DMS153 treated with DMSO at 0.1 percent for 48 hours (cell line): Measurements from ENCODE around the gene SPOCK1.
A peak's percentile ranks its signal among the peaks of the same experiment; 100 is the strongest.
"Not testable (repeated sequence)": the region's sequence is repeated elsewhere in the genome, so short reads cannot be mapped to it uniquely, and the experiment has no call there.

Experiments
- DNase-seq: peaks from one replicate; lab custom pipeline; 2025; ENCODE audit not compliant: unreplicated experiment; lab: John Stamatoyannopoulos, UW

SPOCK1 gene

DNA sequence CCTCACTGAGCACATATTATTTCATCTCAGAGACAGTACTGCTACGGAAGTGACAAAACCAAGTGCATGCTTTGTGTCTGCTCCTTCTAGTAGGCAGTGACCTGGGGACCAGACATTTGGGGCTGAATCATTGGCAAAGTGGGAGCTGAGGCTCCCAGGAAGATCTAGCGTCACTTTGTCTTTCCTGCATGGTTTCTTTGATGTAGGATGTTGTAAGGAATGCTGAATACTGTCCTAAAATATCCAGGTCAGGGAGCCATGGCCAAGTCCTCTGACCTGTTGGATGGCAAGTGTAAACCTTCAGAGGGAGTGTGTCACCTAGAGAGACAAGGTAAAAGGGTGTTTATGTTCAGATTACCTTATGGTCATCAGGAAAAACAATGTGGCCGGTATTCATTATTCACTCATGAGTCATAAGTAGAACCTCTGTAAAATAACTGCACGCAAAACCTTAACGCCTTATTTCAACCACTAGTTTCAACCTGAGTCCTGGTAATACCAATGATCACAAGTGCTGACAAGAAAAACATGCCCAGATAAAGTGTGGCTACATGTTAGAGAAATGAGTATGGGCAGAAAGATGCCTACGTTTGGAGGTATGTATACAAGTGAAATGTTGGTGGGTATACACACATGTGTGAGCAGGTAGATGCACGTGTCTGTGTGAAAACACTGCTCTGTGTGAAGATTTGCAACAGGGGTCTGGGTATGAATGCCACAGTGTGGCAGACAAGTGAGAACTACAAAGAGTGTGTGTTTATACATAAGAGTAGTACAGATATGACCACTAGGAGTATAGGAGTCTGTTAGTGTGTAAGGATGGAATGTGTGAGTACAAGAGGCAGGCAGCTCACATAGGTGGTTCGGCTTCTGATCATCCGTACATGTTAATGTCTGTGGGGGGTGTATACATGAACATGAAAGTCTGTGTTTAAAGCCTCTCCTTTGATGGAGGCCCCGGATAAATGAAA is 263.9 kb downstream of the SPOCK1 start:
- DNase-seq, result no peak

DNA sequence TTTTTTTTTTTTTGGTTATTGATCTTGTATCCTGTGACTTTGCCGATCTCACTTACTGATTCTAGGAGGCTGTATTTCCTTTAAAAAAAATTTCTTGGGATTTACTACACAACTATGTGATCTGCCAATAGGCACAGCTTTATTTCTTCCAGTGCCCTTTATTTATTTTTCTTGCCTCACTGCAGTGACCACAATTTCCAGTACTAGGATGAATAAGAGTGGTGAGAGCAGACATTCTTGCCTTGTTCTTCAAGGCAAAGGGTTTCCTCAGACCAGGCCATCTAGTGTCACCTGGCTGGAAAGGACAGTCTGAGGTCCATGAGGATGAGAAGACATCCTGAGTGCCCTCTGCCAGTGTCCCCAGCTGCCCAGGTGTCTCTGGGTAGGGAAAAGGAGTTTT is 265.4 kb downstream of the SPOCK1 start:
- no peak for DNase-seq

DNA sequence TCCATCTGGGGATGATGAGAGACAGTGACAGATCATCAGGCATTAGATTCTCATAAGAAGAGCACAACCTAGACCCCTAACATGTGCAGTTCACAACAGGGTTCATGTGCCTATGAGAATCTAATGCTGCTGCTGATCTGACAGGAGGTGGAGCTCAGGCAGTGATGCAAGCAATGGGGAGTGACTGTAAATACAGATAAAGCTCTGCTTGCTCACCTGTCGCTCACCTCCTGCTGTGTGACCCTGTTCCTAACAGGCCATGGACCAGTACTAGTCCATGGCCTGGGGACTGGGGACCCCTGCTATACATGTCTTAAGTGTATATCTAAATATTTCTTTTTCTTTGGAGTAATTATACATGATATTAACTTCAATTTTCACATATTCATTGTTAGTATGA is 265.8 kb downstream of the SPOCK1 start:
- not testable (repeated sequence) for DNase-seq

DNA sequence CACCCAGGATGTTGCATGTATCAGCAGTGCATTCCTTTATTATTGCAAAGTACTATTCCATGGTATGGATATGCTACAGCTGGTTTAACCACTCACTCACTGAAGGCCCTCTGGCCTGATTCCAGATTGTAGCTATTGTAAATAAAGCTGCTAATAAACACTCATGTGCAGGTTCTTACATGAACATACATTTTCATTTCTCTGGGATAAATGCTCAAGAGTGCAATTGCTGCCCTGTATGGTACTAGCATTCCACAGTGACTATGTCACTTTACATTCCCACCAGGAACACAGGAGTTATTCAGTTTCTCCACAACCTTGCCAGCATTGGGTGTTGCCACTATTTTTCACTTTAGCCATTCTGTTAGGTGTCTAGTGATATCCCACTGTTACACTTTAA is 267.6 kb downstream of the SPOCK1 start:
- peak; percentile 32 for DNase-seq

DNA sequence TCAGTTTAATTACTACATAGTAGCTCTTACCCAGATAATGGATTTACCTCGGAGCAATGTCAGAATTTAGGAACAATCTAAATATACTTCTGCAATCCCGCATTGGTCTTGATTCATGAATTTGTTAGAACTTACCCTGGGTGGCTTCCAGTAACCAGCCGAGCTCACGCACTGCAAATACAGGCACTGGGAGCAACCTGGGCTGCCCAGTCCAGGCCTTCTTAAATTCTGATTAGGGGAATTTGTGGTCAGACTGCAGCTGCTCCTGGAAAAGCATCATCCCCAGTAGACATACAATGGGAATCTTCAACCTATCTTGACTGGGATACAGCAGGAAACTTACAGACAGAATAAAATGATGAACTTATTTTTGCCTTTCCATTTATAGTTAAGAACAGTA is 270.3 kb downstream of the SPOCK1 start:
- DNase-seq, result no peak

DNA sequence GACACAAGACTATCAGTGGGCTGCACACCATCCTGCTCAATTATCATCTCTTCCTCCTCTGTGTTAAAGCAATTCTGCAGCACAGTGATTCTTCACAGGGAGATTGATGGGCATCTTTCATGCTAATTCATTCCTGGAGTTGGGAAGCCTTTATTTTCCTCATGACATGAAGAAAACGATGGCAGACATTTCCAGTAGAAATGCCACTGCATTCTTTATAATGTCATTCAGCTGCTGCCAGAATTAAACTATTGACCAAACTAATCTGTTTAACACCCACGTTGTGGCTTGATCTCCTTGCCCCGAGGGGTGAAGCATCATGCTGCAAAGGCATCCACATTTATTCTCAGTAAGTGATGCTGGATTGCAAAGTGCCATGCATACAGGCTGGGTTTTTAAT is 273.0 kb downstream of the SPOCK1 start:
- DNase-seq, result no peak

DNA sequence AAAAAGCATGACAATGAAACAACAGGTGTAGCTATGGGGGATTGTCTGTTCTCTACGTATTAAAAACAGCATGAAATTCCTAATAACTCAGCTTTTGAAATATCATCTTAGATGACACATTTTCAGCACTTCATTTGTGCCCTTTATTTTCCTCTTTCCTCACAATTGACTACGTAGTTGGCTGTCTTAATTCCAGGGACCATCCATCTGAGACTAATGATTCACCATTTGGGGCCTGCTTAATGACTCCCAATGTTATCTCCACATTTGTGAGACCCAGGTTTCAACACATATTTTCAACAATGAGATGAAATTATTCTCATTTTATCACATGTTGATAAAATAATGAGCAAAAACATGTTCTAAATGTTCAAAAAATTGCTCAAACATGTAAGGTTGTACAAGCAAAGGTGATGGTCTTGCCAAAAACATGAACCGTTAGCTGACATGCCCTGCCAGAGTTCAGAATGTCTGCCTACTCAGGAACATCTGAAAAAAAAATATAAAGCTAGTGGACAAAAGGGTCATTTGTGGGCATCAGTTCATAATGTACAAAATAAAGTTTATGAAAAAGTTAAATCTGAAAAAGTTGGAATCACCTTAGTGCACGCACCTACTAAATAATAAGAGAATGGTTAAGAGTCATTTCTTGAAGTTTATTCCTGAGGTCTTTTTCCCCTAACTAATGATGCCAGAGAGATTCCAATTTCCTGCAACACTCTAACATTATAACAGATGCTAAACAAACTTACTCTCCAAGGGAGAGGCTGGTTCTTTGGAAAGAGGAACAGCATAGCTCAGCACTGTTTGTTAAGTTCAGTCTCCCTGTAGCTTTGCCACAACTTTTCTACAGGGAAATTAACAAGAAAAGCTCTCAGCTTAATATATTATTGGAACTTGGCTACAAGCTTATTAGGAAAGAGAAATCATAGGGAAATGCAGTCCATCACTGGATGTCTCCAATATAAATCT is 275.5 kb downstream of the SPOCK1 start:
- DNase-seq, result no peak

DNA sequence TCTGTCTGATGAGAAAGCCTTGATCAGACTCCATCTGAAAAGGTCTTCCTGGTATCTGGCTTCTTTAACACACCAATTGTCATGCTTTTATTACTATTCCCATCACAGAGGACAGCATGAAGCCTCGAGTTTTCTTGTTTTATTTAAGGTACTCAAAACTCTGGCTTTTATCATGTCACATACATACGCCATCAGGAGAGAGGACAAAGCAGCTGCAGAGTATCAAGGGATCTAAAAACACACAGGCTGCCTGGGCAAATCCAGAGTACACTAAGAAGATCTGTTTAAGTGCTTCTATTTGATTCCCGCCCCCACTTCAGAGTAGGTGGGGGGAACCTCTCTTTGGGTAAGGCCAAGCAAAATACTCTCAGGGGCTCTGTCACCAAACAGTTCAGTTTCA is 277.2 kb downstream of the SPOCK1 start:
- no peak for DNase-seq

DNA sequence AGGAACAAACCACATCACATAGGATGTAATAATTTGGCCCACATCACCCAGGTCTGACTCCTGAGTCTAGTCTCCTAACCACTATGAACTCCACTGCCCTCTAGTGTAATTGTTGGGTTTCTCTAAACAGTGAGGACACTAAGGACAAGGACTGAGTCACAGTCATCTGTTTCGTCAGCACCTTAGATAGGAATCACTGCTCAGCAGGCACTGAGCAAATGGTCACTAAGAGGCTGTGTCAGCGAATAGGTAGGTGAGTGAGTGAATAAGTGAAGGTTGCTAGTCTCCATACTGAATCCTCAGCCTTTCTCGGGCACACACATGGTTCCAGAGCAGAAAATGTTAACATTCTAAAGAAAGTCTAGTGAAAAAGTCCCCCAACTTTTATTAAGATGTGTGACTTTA is 278.6 kb downstream of the SPOCK1 start:
- no peak for DNase-seq

DNA sequence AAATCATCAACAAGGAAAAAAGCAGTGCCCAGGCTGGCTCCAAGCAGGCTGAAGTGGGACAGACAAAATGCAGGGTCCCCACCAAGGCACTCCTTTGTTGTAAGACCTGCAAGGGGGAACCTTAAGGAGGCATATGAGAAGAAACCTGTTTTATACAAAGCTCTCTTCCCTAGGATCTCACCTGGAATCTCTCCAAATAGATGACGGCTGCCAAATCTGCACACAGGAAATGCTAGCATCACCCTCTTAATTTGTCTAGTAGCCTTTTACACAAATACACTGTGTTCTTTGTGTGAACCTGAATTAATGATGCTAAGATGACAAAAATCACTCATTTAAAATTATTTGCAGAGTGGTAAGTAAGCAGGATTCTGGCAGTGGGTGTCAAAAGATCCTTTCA is 280.2 kb downstream of the SPOCK1 start:
- DNase-seq, result peak; percentile 7

DNA sequence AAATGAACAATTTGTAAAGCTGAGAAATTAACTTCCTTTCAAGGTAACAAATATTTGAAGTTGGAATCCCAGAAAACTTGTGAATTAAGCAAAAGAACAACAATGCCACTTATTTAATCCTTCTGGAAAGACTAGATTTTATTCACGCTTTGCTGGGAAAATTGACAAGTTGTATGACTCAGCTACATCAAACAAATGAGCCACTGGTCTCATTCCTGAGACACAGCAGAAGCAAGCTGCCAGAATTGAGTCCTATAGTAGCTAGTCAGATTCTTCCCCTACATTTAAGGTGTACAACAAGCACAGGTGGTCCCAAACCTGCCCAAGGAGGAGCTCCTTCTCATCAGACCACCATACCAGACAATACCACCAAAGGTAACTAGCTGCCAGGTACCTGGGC is 280.7 kb downstream of the SPOCK1 start:
- DNase-seq, result no peak

DNA sequence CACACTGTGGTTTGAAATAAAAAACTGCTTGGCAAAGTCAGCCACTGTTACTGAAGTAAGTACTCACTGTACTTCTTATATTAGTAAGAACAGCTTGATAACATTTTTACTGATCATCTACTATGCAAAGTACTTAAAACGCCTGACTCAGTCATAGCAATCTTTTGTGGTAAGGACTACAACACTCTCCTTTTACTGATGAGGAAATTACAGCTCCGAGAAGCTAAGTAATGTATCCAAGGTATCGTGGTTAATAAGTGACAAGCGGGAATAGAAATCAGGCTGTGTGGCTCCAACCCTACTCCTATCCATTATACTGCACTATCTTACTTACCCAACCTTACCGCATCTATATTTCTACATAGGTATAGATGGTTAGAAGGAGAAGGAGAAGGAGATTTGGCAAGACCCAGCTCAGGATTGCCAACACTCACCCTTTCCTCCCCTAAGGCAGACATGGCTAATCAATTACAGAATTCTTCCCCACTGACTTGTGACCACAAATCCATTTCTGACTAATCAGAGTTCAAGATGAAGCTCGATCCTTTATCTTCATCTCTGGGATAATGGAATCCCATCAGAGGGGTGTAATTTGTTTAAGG is 281.4 kb downstream of the SPOCK1 start:
- no peak for DNase-seq

DNA sequence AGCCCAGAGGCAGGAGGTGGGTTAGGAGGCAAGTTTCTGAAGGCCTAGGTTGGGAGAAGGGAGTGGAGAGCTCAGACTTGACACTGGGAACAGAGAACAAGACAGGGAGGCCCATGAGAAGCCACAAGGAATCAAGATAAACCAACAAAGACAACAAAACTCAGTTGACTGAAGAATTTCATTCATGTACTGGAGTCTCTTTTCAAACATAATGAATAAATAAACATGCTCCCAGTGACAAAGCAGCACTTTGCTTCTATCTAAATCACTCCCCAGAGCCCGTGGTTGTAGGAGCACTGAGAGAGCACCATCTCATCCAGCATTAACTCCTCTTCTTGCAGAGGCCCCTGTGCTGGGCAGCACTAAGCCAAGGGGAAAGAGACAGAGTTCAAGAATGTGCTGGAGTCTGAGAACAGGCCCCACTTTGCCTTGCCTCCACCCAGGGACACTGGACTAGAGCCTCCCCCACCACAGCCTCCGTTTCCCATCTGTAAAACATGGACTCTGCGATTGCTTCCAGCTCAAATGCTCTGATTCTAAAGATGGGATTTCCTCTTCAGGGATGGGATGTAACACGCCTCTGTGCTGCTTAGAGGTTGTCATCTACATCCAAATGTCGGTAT is 282.0 kb downstream of the SPOCK1 start:
- DNase-seq, result no peak

DNA sequence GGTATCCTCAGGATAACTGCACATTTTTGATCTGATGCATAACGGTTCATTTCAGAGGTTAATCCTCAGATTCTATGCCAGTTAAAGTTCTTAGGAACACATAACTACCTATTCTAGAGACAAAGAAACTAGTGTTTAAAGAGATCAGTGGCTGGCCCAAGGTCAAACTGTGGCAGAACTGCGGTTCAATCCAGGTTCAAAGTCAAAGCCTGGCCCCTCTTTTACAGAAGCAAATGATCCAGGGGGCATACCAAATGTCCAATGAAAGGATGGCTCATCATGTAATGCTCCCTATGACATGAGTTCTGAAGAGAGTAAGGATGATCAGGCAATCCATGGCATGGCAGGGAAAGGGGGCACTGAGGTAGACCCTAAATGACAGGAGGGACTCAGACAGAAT is 283.3 kb downstream of the SPOCK1 start:
- no peak for DNase-seq

DNA sequence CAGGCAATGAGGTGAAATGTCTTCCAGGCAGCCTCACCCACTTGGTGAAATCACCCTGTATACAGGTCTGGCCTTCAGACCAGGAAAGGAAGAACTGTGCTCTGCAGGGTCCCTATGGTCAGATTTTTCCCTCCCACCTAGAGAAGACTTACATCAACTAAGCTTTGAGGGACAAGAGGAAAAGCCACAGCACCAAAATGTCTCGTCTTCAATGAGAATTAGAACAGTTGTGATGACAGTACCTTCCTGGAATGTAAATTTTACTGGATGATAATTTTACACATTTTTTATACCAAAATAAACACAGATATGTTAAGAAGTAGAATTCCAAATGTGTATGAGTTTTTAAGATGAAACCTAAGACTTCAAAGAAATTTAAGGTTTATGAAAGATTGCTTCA is 283.9 kb downstream of the SPOCK1 start:
- no peak for DNase-seq

DNA sequence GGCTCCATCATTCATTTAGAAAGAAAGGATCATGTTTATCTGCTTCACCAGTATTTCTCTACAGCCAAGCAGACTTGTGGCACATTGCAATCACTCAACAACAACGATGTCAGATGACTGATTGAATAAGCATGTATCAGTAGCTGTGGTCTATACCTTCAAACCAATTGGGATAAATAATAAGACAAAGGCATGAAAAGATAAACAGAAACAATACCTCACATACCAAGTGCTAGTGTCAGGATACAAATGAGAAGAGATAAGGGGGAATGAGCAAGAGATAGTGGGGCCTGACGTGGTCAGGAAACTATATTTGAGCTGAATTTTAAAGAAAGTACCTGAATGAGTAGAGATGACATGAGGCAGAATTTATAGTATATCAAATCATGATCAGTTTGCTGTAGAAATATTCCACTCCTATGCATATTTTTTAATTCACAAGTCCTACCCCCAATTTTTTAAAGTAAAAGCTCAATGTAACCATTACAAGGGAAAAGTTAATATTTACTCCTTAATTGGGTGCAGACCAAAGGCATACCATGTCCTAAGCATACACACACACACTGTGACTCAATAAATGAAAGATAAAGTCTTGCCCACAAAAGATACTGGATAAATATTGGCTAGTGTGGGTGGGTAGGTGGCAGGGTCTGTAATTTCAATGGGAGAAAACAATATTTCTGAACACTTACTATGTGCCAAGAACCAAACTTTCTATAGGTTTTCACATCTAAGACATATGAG is 284.5 kb downstream of the SPOCK1 start:
- no peak for DNase-seq

DNA sequence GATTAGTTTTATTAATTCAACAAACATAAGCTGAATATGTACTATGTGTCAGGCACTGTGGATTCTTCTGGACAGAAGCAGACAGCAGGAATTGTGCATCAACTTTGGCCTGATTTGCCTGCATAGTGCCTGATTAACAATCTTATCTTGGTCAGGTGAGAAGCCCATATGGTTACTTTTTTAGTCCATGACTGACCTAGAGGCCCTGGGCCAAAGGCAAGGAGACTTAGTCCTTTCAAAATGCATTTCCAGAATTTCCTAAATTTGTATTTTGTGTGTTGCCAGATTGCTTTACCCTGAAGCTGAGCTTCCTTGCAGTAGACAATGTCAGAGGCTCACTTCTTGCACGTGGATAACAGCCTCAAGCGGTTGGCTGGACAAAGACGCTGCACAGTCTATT is 286.7 kb downstream of the SPOCK1 start:
- no peak for DNase-seq

DNA sequence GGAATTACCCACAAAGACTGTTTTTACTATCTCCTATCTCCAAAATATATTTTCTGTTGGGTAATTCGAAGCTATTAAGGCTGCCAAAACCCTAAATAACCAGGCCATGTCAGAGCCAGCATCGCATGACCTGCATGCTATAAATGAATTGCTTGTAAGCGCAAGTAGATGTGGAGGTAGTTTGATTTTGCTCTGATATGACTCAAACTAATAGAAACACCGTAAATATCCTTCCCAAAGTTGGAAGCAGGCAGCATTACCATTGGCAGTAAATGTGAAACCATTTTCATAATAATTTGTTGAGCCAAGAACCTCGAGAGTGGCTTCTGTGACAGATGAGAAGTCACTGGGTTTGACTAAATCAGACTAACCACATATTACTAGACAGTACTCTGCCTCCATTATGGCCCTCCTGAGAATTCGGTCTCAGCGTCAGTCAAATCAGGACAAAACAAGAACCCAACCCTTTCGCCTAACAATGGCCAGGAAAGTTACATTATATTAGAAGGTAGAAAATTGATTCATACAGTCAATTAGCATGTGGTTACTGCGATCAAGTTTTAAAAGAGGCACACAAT is 289.8 kb downstream of the SPOCK1 start:
- DNase-seq, result no peak

DNA sequence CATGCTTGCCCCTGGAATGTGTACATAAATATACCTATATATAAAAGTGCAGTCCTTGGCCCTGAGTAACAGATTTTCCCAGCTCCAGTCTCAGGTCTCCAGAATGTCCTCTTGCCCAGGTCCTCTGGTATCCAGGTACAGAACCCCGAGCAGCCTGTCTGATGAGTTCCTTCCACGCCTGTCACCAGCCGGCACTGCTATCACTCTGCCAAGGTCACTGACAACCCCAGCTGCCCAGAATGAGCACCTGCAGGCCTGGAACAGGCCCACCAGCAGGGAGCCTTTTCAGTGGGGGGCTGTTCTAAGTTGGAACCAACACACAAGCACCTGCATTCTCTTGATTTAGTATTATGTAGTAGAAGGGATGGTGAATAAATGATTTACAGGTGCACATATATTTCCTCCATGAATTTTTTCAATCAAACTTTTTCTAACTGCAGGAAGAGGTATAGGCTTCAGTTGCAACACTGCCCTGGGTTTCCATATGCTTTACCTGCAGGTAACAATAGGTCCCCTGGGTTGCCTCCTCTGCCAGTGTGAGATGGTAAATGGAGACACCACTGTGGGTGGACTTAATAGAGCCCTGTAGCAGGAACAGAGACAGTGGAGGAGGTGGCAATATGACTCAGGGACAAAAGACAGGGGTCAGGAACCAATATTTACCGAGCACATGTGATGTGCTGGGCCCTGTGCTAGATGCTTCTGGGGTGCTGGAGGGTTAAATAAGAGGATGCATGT is 291.9 kb downstream of the SPOCK1 start:
- DNase-seq, result no peak
